Dermis blood vessel endothelial cell (primary cell): ENCODE data around the gene DEXI. TPM values are rescaled to one million over a fixed set of nuclear protein-coding genes. Genes with fewer than 3 reads are reported as not detected.
"Not testable (repeated sequence)": the region's sequence is repeated elsewhere in the genome, so short reads cannot be mapped to it uniquely, and the experiment has no call there.

Experiments
- DNase-seq: peaks from one replicate; pipeline ENCODE4 v3.0.0; 2010
- total RNA-seq: library from RNA; depleted of rRNA; stranded (reverse); fragments of >200 nt; gene quantifications from 2 replicates; pipeline ENCODE4 v1.2.3, GENCODE V29; 2014

The DEXI gene
- total RNA-seq, 1 donor from 2014 or later = 65.3 TPM

DNA sequence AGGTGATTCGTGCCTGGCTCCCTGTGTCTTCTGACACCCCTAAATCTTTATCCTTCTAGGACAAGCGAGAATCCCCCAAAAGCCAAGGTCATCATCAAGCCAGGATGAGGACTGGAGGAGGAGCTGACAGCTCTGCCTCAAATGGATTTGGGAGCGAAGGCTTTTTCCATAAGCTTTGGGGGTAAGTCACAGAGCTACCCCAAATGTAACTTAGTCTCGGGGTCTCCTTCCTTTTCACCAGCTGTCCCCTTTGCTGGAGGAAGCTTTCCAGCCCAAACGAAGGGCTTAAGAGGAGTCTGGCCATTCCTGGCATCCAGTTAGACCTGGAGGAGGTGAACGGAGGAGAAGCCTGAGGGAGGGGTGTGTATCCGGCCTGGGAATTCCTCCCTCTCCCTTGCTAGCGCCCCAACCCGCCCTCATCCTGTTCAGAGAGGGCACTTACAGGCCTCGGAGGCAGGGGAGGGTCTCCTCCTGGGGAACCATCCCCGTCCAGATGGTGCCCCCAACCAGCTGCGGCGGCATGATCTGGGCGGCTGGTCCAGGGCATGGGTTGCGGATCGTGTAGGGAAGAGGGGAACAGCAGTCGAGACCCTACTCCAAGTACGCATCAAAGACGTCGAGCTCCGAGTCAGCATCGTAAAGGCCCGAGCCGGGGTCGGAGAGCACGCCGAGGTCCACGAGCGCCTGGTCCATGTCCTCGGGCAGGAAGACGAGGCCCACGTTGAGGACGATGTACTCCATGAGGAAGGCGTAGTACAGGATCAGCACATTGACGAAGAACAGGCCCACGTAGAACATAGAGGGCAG is 938 bp downstream of the DEXI start:
- DNase-seq = no peak

DNA sequence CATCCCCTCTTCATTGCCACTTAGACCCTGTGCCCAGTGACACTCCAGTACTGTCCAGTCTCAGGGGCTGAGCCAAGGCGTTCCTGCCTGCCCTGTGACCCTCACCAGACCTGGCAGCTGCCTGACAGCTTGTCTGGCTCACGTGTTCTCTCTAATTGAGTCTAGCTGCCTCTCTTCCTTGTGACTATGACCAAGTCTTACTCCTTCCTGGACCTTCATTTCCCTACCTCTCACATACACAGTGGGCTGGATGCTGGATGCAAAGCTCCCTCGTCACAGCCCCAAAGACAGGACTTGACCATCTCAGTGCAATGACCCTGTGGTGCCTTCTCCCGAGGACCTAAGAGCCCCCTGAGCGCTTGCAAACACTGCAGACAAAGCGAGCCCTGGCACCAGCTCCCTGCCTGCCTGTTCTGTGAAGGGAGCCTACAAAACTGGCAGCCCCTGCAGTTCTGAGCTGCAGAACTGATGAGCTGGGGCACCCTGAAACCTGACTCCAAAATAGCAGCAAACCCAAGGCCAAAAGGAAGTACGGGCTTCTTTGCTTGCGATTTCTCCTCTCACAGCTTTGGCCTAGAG is 1.7 kb downstream of the DEXI start:
- peak; percentile 36 for DNase-seq

- DNase-seq = no peak
Measured at GRCh38 chr16:10939649-10940234, 2.5 kb downstream of the DEXI start.

- no peak for DNase-seq
Measured at GRCh38 chr16:10938796-10939648, 3.2 kb downstream of the DEXI start.

- peak; percentile 50 for DNase-seq
Measured at GRCh38 chr16:10938321-10938720, 3.9 kb downstream of the DEXI start.

GRCh38 chr16:10937068-10937859 is 5.0 kb downstream of the DEXI start:
- DNase-seq = no peak

- no peak for DNase-seq
Measured at GRCh38 chr16:10936272-10936984, 5.8 kb downstream of the DEXI start.

GRCh38 chr16:10935226-10935915 is 6.9 kb downstream of the DEXI start:
- no peak for DNase-seq

- DNase-seq = no peak
Measured at GRCh38 chr16:10934325-10935107, 7.8 kb downstream of the DEXI start.

- no peak for DNase-seq
Measured at GRCh38 chr16:10933865-10934264, 8.4 kb downstream of the DEXI start.

DNA sequence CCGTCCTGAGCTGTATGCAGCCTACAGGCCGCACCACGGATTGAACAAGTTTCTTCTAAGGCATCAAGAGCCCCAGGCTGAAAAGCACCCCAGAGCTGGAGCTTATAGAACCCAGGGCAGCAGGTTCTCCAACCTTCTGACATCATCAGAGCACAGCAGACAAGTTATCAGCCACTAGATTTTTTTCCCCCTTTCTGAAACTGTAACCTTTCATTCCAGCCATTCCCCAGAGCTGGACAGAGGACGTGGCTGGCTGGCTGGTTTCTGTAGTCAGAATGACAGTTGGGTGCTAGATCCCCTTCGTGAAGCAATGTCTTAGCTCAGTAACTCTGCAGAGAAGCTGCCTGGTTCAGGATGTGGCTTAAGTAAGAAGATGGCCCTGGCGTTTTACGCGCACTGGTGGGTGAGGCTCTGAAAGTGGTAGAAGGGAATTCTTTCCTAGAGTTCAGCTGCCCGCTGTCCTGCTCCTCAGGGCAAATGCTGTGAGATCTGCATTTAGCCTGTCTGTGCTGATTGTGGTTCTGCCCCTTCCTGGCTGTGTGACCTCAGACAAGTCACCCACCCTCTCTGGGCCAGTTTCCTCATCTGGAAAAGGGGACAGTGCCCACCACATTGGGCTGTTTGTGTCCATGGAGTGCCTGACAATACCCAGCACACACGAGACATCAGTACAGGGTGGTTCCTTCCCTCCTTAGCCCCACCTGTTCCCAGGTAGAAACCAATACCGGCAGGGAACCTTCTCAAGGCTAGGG is 9.1 kb downstream of the DEXI start:
- DNase-seq = no peak

DNA sequence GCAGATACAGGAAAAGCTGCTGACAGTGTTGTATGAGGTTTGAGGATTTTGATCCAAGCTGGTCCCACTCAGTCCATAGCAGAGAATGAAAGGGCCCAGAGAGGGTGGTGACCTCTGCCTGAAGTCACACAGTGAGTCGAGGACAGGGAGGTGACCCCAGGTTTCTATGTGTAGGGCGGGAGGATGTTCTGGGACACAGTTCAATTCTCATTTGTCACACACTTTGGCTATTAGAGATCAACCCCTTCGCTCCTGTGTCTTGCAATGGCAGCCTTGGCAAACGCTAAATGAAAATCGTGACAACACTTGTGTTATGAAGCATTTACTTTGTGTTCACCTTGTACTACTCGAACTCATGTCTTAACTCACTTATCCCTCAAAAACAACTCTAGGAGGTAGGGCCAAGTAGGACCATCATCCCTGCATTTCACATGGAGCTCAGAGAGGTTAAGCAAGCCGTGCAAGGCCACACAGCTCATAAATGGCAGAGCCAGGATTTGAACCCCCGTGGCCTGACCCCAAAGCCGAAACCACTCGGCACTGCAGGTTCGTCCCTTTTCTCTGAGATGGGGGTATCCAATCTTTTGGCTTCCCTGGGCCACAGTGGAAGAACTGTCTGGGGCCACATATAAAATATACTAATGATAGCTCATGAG is 10.2 kb downstream of the DEXI start:
- DNase-seq = no peak

- no peak for DNase-seq
Measured at GRCh38 chr16:10931134-10931533, 11.1 kb downstream of the DEXI start.

DNA sequence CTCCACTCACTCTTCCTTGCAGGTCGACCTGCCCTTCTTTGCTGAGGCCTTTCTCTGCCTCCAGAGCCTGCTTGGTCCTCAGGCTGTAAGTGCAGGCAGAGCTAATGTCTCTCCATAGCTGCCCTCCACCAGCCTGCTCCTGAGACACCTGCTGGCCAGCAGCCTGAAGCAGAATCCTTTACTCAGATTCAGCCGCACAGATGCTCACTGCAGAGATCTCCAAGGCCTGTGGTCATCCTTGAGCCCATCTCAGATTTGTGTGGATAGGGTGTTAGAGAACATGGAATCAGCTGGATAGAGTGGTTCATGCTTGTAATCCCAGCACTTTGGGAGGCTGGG is 11.5 kb downstream of the DEXI start:
- no peak for DNase-seq

DNA sequence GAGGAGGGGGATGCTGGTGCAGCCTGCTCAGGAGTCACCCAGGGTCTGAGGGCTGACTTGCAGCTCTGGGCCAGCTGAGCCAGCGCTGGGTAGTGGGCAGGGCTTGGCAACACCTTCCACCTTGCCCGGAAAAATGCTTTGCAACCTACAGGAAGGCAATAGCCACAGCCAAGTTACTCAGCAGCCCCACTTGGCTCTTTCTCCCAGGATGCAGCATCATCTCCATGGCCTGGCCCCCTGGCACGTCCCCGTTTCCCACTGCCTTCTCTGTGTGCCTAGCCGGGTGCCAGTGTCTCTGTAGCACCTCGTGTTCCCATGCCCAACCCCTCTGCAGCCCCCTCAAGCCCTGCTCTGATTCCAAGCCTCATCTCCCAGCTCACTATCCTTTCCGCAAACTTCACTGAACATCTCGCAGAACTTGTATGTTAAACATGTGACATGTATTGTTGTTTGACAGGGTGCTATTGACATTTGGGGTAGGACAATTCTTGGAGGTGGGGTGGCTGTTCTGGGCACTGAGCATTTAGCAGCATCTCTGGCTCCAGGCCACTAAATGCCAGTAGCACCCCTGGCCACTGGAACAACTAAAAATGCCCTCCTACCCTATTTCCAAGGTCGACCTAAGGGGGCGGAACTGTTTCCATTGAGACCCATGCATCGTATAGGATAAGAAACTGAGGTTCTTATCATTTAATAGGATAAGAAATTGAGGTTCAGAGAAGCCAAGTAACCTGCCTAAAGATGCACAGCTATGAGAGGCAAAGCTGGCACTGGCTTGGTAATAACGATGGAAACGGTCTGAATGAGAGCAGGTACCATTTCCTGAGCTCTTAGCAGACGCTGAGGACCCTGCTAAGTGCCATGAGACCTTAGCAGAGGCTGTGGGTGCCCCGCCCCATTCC is 12.2 kb downstream of the DEXI start:
- peak; percentile 43 for DNase-seq

- not testable (repeated sequence) for DNase-seq
Measured at GRCh38 chr16:10929097-10929496, 13.2 kb downstream of the DEXI start.

GRCh38 chr16:10927497-10928112 is 14.7 kb downstream of the DEXI start:
- no peak for DNase-seq
